ENCODE measurements around the gene KCNJ9. TPM values are rescaled to one million over a fixed set of nuclear protein-coding genes. Genes with fewer than 3 reads are reported as not detected.

Gene KCNJ9
- total and polyA plus RNA-seq, 2 of the 13 experiments (the other 11 are each of a cell fraction or from before 2014, with no cell fraction given): not detected

- no TSS peak for BruUV-seq (replicated peaks)
- no peaks in the 10 kb centered on the region for H3K36me3 ChIP-seq (replicated peaks in 1 of 2; ENCODE audit: control insufficient read depth in 1 of 2, insufficient read depth in 2 of 2, low read length in 2 of 2)
- H3K27me3 ChIP-seq (ENCODE audit: control insufficient read depth in 1 of 2, insufficient read depth in 2 of 2, low read length in 2 of 2): no peaks in the 10 kb centered on the region
- ChIA-PET CTCF (ENCODE audit: low intra/inter-chr PET ratio, low total read pairs) (no interaction called here), POLR2A (no interaction called here)
- H3K4me1 ChIP-seq (ENCODE audit: insufficient read depth, low read length): peaks cover 27% of the 10 kb centered on the region
- ATAC-seq (no peak), FAIRE-seq (no peak), DNase-seq (ENCODE audit: low spot score) (no peak)
- H4K20me1 ChIP-seq (ENCODE audit: insufficient read depth, low read length): no peaks in the 10 kb centered on the region
- H3K4me2 ChIP-seq (ENCODE audit: low read depth, low read length): no peak overlapping the region
- in situ Hi-C loops (cut with HindIII; ENCODE audit: extremely low pct_ligation_motif_present, low pct_unique_long_range_greater_than_20kb): no loop called here
- H2AFZ ChIP-seq (ENCODE audit: low read length): no peak overlapping the region
- no peaks in the 10 kb centered on the region for H3K9me3 ChIP-seq (ENCODE audit: low read length)
- intact Hi-C loops (cut with micrococcal nuclease; ENCODE audit: unreplicated experiment): no loop called here
- no peak overlapping the region for H3K4me3 ChIP-seq (replicated peaks in 1 of 3; ENCODE audit: insufficient read depth in 1 of 3, low read depth in 2 of 3, low read length in 3 of 3)
- H3K79me2 ChIP-seq (ENCODE audit: insufficient read depth, low read length): no peaks in the 10 kb centered on the region
- H3K27ac ChIP-seq (ENCODE audit: extremely low read length, insufficient read depth, low read length): no peak overlapping the region
- no peak for TF ChIP-seq PITX1 (CRISPR knock-in tag; IDR thresholded peaks at IDR 0.05)
- no peak for TF ChIP-seq SMAD1 (CRISPR knock-in tag; IDR thresholded peaks at IDR 0.05; ENCODE audit: borderline replicate concordance, low read depth)
- no peak for TF ChIP-seq ZNF333 (CRISPR knock-in tag; IDR thresholded peaks at IDR 0.05; ENCODE audit: borderline replicate concordance)
- no peak for TF ChIP-seq ZNF740 (CRISPR knock-in tag; IDR thresholded peaks at IDR 0.05)
- TF ChIP-seq RARG (CRISPR knock-in tag; IDR thresholded peaks at IDR 0.05; ENCODE audit: low read depth): no peak
- no peak for TF ChIP-seq MTF2 (CRISPR knock-in tag; IDR thresholded peaks at IDR 0.05; ENCODE audit: borderline replicate concordance)
- TF ChIP-seq MEIS1 (CRISPR knock-in tag; IDR thresholded peaks at IDR 0.05; ENCODE audit: borderline replicate concordance): no peak
- no peak for TF ChIP-seq TCF7L2 (IDR thresholded peaks at IDR 0.05; ENCODE audit: low read depth, low read length)
- no peak for TF ChIP-seq PLSCR1 (CRISPR knock-in tag; IDR thresholded peaks at IDR 0.05; ENCODE audit: borderline replicate concordance)
- TF ChIP-seq ZSCAN31 (CRISPR knock-in tag; IDR thresholded peaks at IDR 0.05; ENCODE audit: low read depth): no peak
- no peak for TF ChIP-seq ZZZ3 (CRISPR knock-in tag; IDR thresholded peaks at IDR 0.05; ENCODE audit: borderline replicate concordance)
- 62% methylated on average over 17 of the region's 20 CpGs for WGBS (ENCODE audit: low lambda C conversion rate)
- H3K9ac ChIP-seq (ENCODE audit: insufficient read depth, low read depth, low read length): no peak overlapping the region
Observed at GRCh38 chr1:160134791-160135572, 53.6 kb downstream of the KCNJ9 start.
